ENCODE measurements around the gene SULT1A1. TPM values are rescaled to one million over a fixed set of nuclear protein-coding genes. Genes with fewer than 3 reads are reported as not detected.

SULT1A1 gene
- total and polyA plus RNA-seq, 4 donors = 25.3 to 143 (median 102) TPM

- no peak for TF ChIP-seq CTCF (IDR thresholded peaks at IDR 0.05; ENCODE audit: low read depth, low read length, missing input control)
- TF ChIP-seq, protein P1, sequence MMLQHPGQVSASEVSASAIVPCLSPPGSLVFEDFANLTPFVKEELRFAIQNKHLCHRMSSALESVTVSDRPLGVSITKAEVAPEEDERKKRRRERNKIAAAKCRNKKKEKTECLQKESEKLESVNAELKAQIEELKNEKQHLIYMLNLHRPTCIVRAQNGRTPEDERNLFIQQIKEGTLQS (IDR thresholded peaks at IDR 0.05) = no peak
- TF ChIP-seq, protein P2, sequence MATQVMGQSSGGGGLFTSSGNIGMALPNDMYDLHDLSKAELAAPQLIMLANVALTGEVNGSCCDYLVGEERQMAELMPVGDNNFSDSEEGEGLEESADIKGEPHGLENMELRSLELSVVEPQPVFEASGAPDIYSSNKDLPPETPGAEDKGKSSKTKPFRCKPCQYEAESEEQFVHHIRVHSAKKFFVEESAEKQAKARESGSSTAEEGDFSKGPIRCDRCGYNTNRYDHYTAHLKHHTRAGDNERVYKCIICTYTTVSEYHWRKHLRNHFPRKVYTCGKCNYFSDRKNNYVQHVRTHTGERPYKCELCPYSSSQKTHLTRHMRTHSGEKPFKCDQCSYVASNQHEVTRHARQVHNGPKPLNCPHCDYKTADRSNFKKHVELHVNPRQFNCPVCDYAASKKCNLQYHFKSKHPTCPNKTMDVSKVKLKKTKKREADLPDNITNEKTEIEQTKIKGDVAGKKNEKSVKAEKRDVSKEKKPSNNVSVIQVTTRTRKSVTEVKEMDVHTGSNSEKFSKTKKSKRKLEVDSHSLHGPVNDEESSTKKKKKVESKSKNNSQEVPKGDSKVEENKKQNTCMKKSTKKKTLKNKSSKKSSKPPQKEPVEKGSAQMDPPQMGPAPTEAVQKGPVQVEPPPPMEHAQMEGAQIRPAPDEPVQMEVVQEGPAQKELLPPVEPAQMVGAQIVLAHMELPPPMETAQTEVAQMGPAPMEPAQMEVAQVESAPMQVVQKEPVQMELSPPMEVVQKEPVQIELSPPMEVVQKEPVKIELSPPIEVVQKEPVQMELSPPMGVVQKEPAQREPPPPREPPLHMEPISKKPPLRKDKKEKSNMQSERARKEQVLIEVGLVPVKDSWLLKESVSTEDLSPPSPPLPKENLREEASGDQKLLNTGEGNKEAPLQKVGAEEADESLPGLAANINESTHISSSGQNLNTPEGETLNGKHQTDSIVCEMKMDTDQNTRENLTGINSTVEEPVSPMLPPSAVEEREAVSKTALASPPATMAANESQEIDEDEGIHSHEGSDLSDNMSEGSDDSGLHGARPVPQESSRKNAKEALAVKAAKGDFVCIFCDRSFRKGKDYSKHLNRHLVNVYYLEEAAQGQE (IDR thresholded peaks at IDR 0.05) = no peak
- TF ChIP-seq, protein P3, sequence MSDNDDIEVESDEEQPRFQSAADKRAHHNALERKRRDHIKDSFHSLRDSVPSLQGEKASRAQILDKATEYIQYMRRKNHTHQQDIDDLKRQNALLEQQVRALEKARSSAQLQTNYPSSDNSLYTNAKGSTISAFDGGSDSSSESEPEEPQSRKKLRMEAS (IDR thresholded peaks at IDR 0.05) = no peak
- TF ChIP-seq TAF1 (conservative IDR thresholded peaks at IDR 0.05) = no peak
- no peak for TF ChIP-seq EGR1 (IDR thresholded peaks at IDR 0.05; ENCODE audit: low read depth in 2 of 2)
- H3K36me3 ChIP-seq (ENCODE audit: control insufficient read depth in 4 of 4, insufficient read depth in 3 of 4, low read depth in 1 of 4, low read length in 3 of 4) = peaks cover 0 to 10% (median 4%) of the 10 kb centered on the region in 4 donors
- no peaks in the 10 kb centered on the region for H3K27me3 ChIP-seq (ENCODE audit: control insufficient read depth in 4 of 4, insufficient read depth in 4 of 4, low read length in 3 of 4)
- H3K4me3 ChIP-seq (ENCODE audit: low read depth in 1 of 3, low read length in 3 of 3) = no peak overlapping the region
- H3K9me3 ChIP-seq (ENCODE audit: control insufficient read depth in 4 of 4, low read length in 3 of 4) = no peaks in the 10 kb centered on the region
- no peak for DNase-seq (ENCODE audit: low spot score)
- no peak overlapping the region for H3K27ac ChIP-seq (ENCODE audit: low read depth in 1 of 2, low read length in 2 of 2)
- peaks cover 2 to 14% (median 7%) of the 10 kb centered on the region in 4 donors for H3K4me1 ChIP-seq (ENCODE audit: control insufficient read depth in 4 of 4, insufficient read depth in 4 of 4, low read length in 3 of 4)
- WGBS = 88% methylated on average over 2 of the region's 2 CpGs
- H3K9ac ChIP-seq (ENCODE audit: low read depth in 1 of 2, low read length in 2 of 2) = no peak overlapping the region
Observed at GRCh38 chr16:28555561-28555960, 54.3 kb downstream of the SULT1A1 start.

Other genes starting within 250 kb of the SULT1A1 start
- gene NPIPB6, start 246.5 kb downstream of the SULT1A1 start, total RNA-seq = under 1 TPM; 0.42 to 0.75 TPM
- gene NPIPB6, start 246.5 kb downstream of the SULT1A1 start, polyA plus RNA-seq = not detected
- 100 to 1,000 TPM in 1 of 2 donors, 10 to 100 TPM in 1; 81.8 to 103 TPM for gene EIF3CL, start 206.2 kb downstream of the SULT1A1 start, total RNA-seq
- gene EIF3CL, start 206.2 kb downstream of the SULT1A1 start, polyA plus RNA-seq = 10 to 100 TPM in 1 of 2 donors, under 1 TPM in 1; 0.11 to 54.4 TPM
- gene NPIPB7, start 137.7 kb downstream of the SULT1A1 start, total RNA-seq = not detected
- not detected for gene NPIPB7, start 137.7 kb downstream of the SULT1A1 start, polyA plus RNA-seq
- gene CLN3, start 118.0 kb downstream of the SULT1A1 start, total RNA-seq = 10 to 100 TPM; 16.1 to 16.3 TPM
- 10 to 100 TPM; 22.3 to 23.6 TPM for gene CLN3, start 118.0 kb downstream of the SULT1A1 start, polyA plus RNA-seq
- 1 to 10 TPM; 1.3 to 1.5 TPM for gene APOBR, start 115.4 kb downstream of the SULT1A1 start, total RNA-seq
- 1 to 10 TPM in 1 of 2 donors, under 1 TPM in 1; 0.28 to 1.4 TPM for gene APOBR, start 115.4 kb downstream of the SULT1A1 start, polyA plus RNA-seq
- gene IL27, start 103.2 kb downstream of the SULT1A1 start, total RNA-seq = 1 to 10 TPM in 1 of 2 donors, under 1 TPM in 1; 0.33 to 2.5 TPM
- 1 to 10 TPM; 2.2 to 4.1 TPM for gene IL27, start 103.2 kb downstream of the SULT1A1 start, polyA plus RNA-seq
- gene NUPR1, start 71.1 kb downstream of the SULT1A1 start, total RNA-seq = 10 to 100 TPM; 10.9 to 16.1 TPM
- 100 to 1,000 TPM; 109 to 305 TPM for gene NUPR1, start 71.1 kb downstream of the SULT1A1 start, polyA plus RNA-seq
- gene SGF29, start 56.1 kb downstream of the SULT1A1 start, total RNA-seq = 10 to 100 TPM in 1 of 2 donors, 1 to 10 TPM in 1; 6.5 to 11.5 TPM
- gene SGF29, start 56.1 kb downstream of the SULT1A1 start, polyA plus RNA-seq = 10 to 100 TPM in 1 of 2 donors, 1 to 10 TPM in 1; 9.4 to 18.1 TPM
- 10 to 100 TPM in 1 of 2 donors, 1 to 10 TPM in 1; 1.6 to 19.2 TPM for gene SULT1A2, start 13.0 kb downstream of the SULT1A1 start, total RNA-seq
- gene SULT1A2, start 13.0 kb downstream of the SULT1A1 start, polyA plus RNA-seq = 10 to 100 TPM; 10.6 to 29.4 TPM
- under 1 TPM in 1 of 2 donors, not detected in 1; 0.08 TPM for gene NPIPB8, start 28.0 kb upstream of the SULT1A1 start, total RNA-seq
- gene NPIPB8, start 28.0 kb upstream of the SULT1A1 start, polyA plus RNA-seq = under 1 TPM in 1 of 2 donors, not detected in 1; 0.53 TPM
- 100 to 1,000 TPM; 114 to 117 TPM for gene EIF3C, start 101.4 kb upstream of the SULT1A1 start, total RNA-seq
- 100 to 1,000 TPM; 212 TPM for gene EIF3C, start 101.4 kb upstream of the SULT1A1 start, polyA plus RNA-seq
- 1 to 10 TPM in 1 of 2 donors, under 1 TPM in 1; 0.98 to 7.0 TPM for gene NPIPB9, start 141.7 kb upstream of the SULT1A1 start, total RNA-seq
- under 1 TPM; 0.06 to 0.83 TPM for gene NPIPB9, start 141.7 kb upstream of the SULT1A1 start, polyA plus RNA-seq
- gene ATXN2L, start 213.0 kb upstream of the SULT1A1 start, total RNA-seq = 10 to 100 TPM; 37.0 to 40.7 TPM
- gene ATXN2L, start 213.0 kb upstream of the SULT1A1 start, polyA plus RNA-seq = 10 to 100 TPM; 23.1 to 28.7 TPM
- gene TUFM, start 236.3 kb upstream of the SULT1A1 start, total RNA-seq = 10 to 100 TPM; 90.4 to 96.0 TPM
- 100 to 1,000 TPM; 177 to 191 TPM for gene TUFM, start 236.3 kb upstream of the SULT1A1 start, polyA plus RNA-seq